GM12878 (cell line): ENCODE measurements around the gene C14orf119. TPM values are rescaled to one million over a fixed set of nuclear protein-coding genes. Genes with fewer than 3 reads are reported as not detected.

ENCODE experiments used
- ATAC-seq: fragments of 200-7000 bp; cut with Tn5 transposase; 3 replicates; pipeline ENCODE4 v1.9.1; 2020; ENCODE audit warnings: mild to moderate bottlenecking, moderate library complexity
- BruUV-seq: library from RNA; stranded (reverse); fragments of 400-500 nt; replicated peaks from 2 replicates; lab custom pipeline; 2021; lab: Mats Ljungman, UMichigan
- CTCF ChIA-PET: fragments of 300-600 bp; sonication (Branson Sonifier 250); formaldehyde crosslinking; extraction: SDS; loops from one replicate; lab custom pipeline; 2021; ENCODE audit warnings: inconsistent platforms; lab: Yijun Ruan, JAX
- POLR2A ChIA-PET: fragments of 350-600 bp; formaldehyde crosslinking; extraction: SDS; loops from one replicate; lab custom pipeline; 2021; ENCODE audit warnings: inconsistent platforms; lab: Charles Lee
- RAD21 ChIA-PET: fragments of 300-600 bp; sonication (Branson Sonifier 250); formaldehyde crosslinking; loops from one replicate; lab custom pipeline; 2023; ENCODE audit warnings: antibody characterized with exemption; ENCODE audit not compliant: unreplicated experiment; lab: Charles Lee
- SMC1A ChIA-PET: fragments of 300-600 bp; sonication (Branson Sonifier 250); formaldehyde crosslinking; loops from one replicate; lab custom pipeline; 2023; ENCODE audit not compliant: unreplicated experiment, uncharacterized antibody; lab: Charles Lee
- DNase-seq: peaks from one replicate; pipeline ENCODE4 v3.0.0-alpha.2; 2011; ENCODE audit warnings: low read depth, low spot score
- FAIRE-seq: peaks from 3 replicates; lab custom pipeline; 2011; peaks lifted over from hg19 to GRCh38; lab: Jason Lieb, UNC
- H2AFZ ChIP-seq: 2 replicates; pipeline ENCODE4 v1.6.0; 2011; ENCODE audit warnings: low read depth, low read length, control low read depth; ENCODE audit not compliant: control insufficient read depth
- H3K27ac ChIP-seq: 2 replicates; pipeline ENCODE4 v1.5.1; 2011; ENCODE audit warnings: control low read depth; ENCODE audit not compliant: control insufficient read depth, insufficient read depth
- H3K27me3 ChIP-seq, 2 experiments: replicated peaks in 1 of 2; 2 replicates each; pipeline versions ENCODE4 v1.6.0 to v1.6.1; 2011; ENCODE audit warnings: low read length in 1 of 2; ENCODE audit not compliant: control insufficient read depth in 2 of 2, insufficient read depth in 2 of 2
- H3K36me3 ChIP-seq, 2 experiments: 2 replicates each; pipeline ENCODE4 v1.5.1; 2011; ENCODE audit warnings: low read length in 1 of 2; ENCODE audit not compliant: control insufficient read depth in 2 of 2, insufficient read depth in 2 of 2
- H3K4me1 ChIP-seq: 2 replicates; pipeline ENCODE4 v1.6.1; 2011; ENCODE audit warnings: mild to moderate bottlenecking, low read length, moderate library complexity, mixed read lengths; ENCODE audit not compliant: control insufficient read depth, insufficient read depth
- H3K4me2 ChIP-seq: 2 replicates; pipeline ENCODE4 v1.6.0; 2011; ENCODE audit warnings: control low read depth; ENCODE audit not compliant: control insufficient read depth, insufficient read depth
- H3K4me3 ChIP-seq: fragments of 200-600 bp; sonication (generic); 2 replicates; pipeline ENCODE4 v1.5.1; 2016
- H3K79me2 ChIP-seq: 2 replicates; pipeline ENCODE4 v1.6.0; 2011; ENCODE audit warnings: low read length; ENCODE audit not compliant: control insufficient read depth, insufficient read depth
- H3K9ac ChIP-seq: 2 replicates; pipeline ENCODE4 v1.8.0; 2011; ENCODE audit warnings: low read length, control low read depth, mixed read lengths; ENCODE audit not compliant: control insufficient read depth, insufficient read depth
- H3K9me3 ChIP-seq: replicated peaks from 3 replicates; pipeline ENCODE4 v1.5.1; 2011; ENCODE audit warnings: mild to moderate bottlenecking, low read length; ENCODE audit not compliant: control insufficient read depth, insufficient read depth
- H4K20me1 ChIP-seq: 2 replicates; pipeline ENCODE4 v1.6.0; 2011; ENCODE audit not compliant: control insufficient read depth, insufficient read depth
- DPF2 ChIP-seq: fragments of 450-650 bp; IDR thresholded peaks from 2 replicates; pipeline ENCODE4 v1.6.1; 2017; ENCODE audit warnings: mild to moderate bottlenecking
- ESRRA ChIP-seq: IDR thresholded peaks from 2 replicates; pipeline ENCODE4 v1.6.1; 2012; ENCODE audit warnings: mild to moderate bottlenecking, low read length, improper control_type of control experiment
- IKZF2 ChIP-seq, 2 experiments: fragments of 450-650 bp; IDR thresholded peaks; 2 replicates each; pipeline ENCODE4 v1.6.1; 2017; ENCODE audit warnings: mild to moderate bottlenecking in 2 of 2, moderate library complexity in 2 of 2
- JUNB ChIP-seq: IDR thresholded peaks from 2 replicates; pipeline ENCODE4 v1.6.1; 2016; ENCODE audit warnings: antibody characterized with exemption, mild to moderate bottlenecking
- NFIC ChIP-seq: IDR thresholded peaks from 2 replicates; pipeline ENCODE4 v1.6.1; 2012; ENCODE audit warnings: low read depth, mild to moderate bottlenecking, inconsistent platforms, low read length, moderate library complexity
- RAD51 ChIP-seq: fragments of 450-650 bp; IDR thresholded peaks from 2 replicates; pipeline ENCODE4 v1.6.1; 2016; ENCODE audit warnings: moderate library complexity, mild to moderate bottlenecking, inconsistent platforms
- RB1 ChIP-seq: fragments of 450-650 bp; formaldehyde crosslinking; IDR thresholded peaks from 2 replicates; pipeline ENCODE4 v1.6.1; 2017; ENCODE audit warnings: mild to moderate bottlenecking, borderline replicate concordance
- ZNF622 ChIP-seq: fragments of 450-650 bp; IDR thresholded peaks from 2 replicates; pipeline ENCODE4 v1.6.1; 2017; ENCODE audit warnings: mild to moderate bottlenecking, inconsistent platforms
- WGBS: methylation state at CpG from one replicate; pipeline ENCODE4 v1.1.6; 2016; ENCODE audit warnings: low lambda C conversion rate; ENCODE audit not compliant: insufficient replicate concordance, insufficient coverage; ENCODE audit errors: missing lambda C conversion rate; 5-methylcytosine and 5-hydroxymethylcytosine counted together
- in situ Hi-C: fragments of 300-500 bp; cut with MboI; formaldehyde crosslinking; loops from 9 replicates; pipeline ENCODE4 v1.14.3; 2018; ENCODE audit warnings: mixed read lengths
- intact Hi-C: fragments of 100-400 bp; cut with micrococcal nuclease; formaldehyde crosslinking; loops from one replicate; pipeline ENCODE4 v1.14.2; 2022; ENCODE audit not compliant: unreplicated experiment
- polyA plus RNA-seq, 11 experiments: library from polyadenylated mRNA; depleted of rRNA in 4 of 11; unstranded in 6 of 11; stranded (reverse) in 5 of 11; fragments of >200 nt; fragmentation: Nextera tagmentation in 4 of 11; fragmentation: Illumina TruSeq in 1 of 11; extraction: Ambion mirVana in 4 of 11; extraction: Trizol in 1 of 11; gene quantifications; 1 replicate in 1 of 11; 2 replicates in 10 of 11; pipeline versions ENCODE4 v1.2.1 to v1.2.3, GENCODE V29; 2011 to 2016; ENCODE audit warnings: inconsistent platforms in 2 of 11, missing spikeins in 2 of 11, low read depth in 1 of 11
- total RNA-seq, 4 experiments: library from RNA; depleted of rRNA in 3 of 4; stranded (reverse); fragments of >200 nt in 3 of 4; fragmentation: Illumina TruSeq in 1 of 4; extraction: Trizol in 1 of 4; gene quantifications; 2 replicates each; pipeline versions ENCODE4 v1.2.1 to v1.2.3, GENCODE V29; 2013 to 2021
- TF ChIP-seq, protein P1 (sequence below): fragments of 450-650 bp; IDR thresholded peaks from 2 replicates; pipeline ENCODE4 v1.6.1; 2016; ENCODE audit warnings: mild to moderate bottlenecking
- TF ChIP-seq, protein P2 (sequence below): fragments of 450-650 bp; IDR thresholded peaks from 2 replicates; pipeline ENCODE4 v1.6.1; 2017; ENCODE audit warnings: mild to moderate bottlenecking, moderate library complexity

The C14orf119 gene
- total and polyA plus RNA-seq, 10 of the 15 experiments (the other 5 are each of a cell fraction or from before 2014, with no cell fraction given): 32.3 to 228 (median 57.6) TPM

DNA sequence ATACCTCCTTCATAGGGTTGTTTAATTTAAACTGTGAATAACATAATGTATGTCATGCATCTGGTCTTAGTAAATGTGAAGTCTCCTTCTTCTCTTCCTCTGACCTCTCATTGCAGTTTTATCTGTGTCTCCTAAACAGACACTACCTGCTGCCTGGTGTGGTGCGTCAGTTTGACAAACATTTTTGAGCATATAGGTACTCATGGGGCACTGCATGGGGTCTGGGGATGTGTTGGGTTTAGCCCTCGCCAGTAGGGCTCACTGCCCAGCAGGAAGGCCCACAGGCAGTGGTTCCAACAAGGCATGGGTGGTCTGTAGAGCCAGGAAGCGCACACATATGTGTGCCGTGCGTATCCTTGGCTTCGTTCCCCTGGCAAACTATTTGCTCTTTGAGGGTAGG lies 26.8 kb downstream of the C14orf119 start:
- H3K9me3 ChIP-seq: no peaks in the 10 kb centered on the region
- WGBS: 91% methylated on average over 6 of the region's 6 CpGs
- CTCF ChIA-PET: interaction anchor here (0.8 to 6.4 kb wide), 19 partner anchors 8 to 438 kb away, joined by 3 to 127 read pairs (median 23); partner anchors contain the start of genes ACIN1, C14orf119, PABPN1 and SLC7A8
- H4K20me1 ChIP-seq: no peaks in the 10 kb centered on the region
- H2AFZ ChIP-seq: no peak overlapping the region
- no peaks in the 10 kb centered on the region for H3K36me3 ChIP-seq
- in situ Hi-C loops: loop anchor here (10.0 kb wide), 1 partner anchor 63 kb away; the partner anchor contains the start of gene SLC7A8
- intact Hi-C loops: no loop called here
- FAIRE-seq (no peak), DNase-seq (no peak), ATAC-seq (no peak)
- SMC1A ChIA-PET: interaction anchor here (1.9 to 3.2 kb wide), 6 partner anchors 16 to 258 kb away, joined by 4 to 34 read pairs (median 12); partner anchors contain the start of gene SLC7A8
- H3K27ac ChIP-seq: no peak overlapping the region
- no peak overlapping the region for H3K4me3 ChIP-seq
- peaks cover 20% of the 10 kb centered on the region for H3K4me1 ChIP-seq
- no peak overlapping the region for H3K9ac ChIP-seq
- no peaks in the 10 kb centered on the region for H3K79me2 ChIP-seq
- RAD21 ChIA-PET: interaction anchor here (0.9 to 2.2 kb wide), 5 partner anchors 45 to 258 kb away, joined by 3 to 15 read pairs (median 7); partner anchors contain the start of gene PABPN1
- H3K27me3 ChIP-seq: no peaks in the 10 kb centered on the region; a peak in 2 of 4 replicates
- POLR2A ChIA-PET: no interaction called here
- TF ChIP-seq DPF2 (no peak), IKZF2 (IDR thresholded peaks at IDR 0.05) (no peak), JUNB (no peak), RAD51 (no peak), NFIC (no peak)
- TF ChIP-seq, all 136 proteins: peak for 0
- BruUV-seq: no TSS peak
- H3K4me2 ChIP-seq: no peak overlapping the region

DNA sequence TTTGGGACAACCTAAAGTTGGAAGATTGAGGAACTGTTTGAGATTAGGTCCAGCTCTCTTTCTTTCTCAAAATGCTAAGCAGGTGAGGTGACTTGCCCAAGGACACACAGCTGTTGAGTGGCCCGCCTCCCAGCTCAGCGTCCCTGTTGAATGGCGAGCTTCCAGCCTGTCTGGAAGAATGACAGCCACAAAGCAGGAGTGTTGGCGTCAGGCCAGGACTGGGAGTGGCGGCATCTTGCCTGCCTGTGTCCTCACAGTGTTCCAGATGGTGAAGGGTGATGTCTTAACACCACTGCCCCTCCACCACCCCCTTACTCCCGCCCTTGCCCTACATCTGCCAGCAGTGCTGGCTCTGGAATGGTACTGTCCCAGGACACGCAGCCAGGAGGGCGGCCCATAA lies 28.1 kb downstream of the C14orf119 start:
- ATAC-seq (no peak), FAIRE-seq (no peak), DNase-seq (no peak)
- Histone ChIP-seq H3K9ac (no peak overlapping the region), H3K4me1 (peaks cover 20% of the 10 kb centered on the region), H2AFZ (no peak overlapping the region), H3K36me3 (no peaks in the 10 kb centered on the region), H3K4me2 (no peak overlapping the region), H4K20me1 (no peaks in the 10 kb centered on the region), H3K79me2 (no peaks in the 10 kb centered on the region), H3K27ac (no peak overlapping the region), H3K4me3 (no peak overlapping the region), H3K9me3 (no peaks in the 10 kb centered on the region), H3K27me3 (no peaks in the 10 kb centered on the region; a peak in 3 of 4 replicates)
- WGBS: 56% methylated on average over 8 of the region's 8 CpGs
- POLR2A ChIA-PET: no interaction called here
- BruUV-seq: no TSS peak
- SMC1A ChIA-PET: interaction anchor here (0.6 to 1.6 kb wide), 4 partner anchors 11 to 257 kb away, joined by 3 to 4 read pairs (median 3); no protein-coding TSS in a partner anchor
- in situ Hi-C loops: loop anchor here (10.0 kb wide), 1 partner anchor 61 kb away; the partner anchor contains the start of gene SLC7A8
- RAD21 ChIA-PET: interaction anchor here (1.1 kb wide), 1 partner anchor 177 kb away, joined by 4 read pairs; no protein-coding TSS in a partner anchor
- CTCF ChIA-PET: interaction anchor here (0.5 to 6.4 kb wide), 5 partner anchors 54 to 268 kb away, joined by 3 to 127 read pairs (median 4); partner anchors contain the start of gene SLC7A8
- intact Hi-C loops: no loop called here
- no peak for TF ChIP-seq RB1
- TF ChIP-seq ZNF622: no peak
- TF ChIP-seq, protein P1, sequence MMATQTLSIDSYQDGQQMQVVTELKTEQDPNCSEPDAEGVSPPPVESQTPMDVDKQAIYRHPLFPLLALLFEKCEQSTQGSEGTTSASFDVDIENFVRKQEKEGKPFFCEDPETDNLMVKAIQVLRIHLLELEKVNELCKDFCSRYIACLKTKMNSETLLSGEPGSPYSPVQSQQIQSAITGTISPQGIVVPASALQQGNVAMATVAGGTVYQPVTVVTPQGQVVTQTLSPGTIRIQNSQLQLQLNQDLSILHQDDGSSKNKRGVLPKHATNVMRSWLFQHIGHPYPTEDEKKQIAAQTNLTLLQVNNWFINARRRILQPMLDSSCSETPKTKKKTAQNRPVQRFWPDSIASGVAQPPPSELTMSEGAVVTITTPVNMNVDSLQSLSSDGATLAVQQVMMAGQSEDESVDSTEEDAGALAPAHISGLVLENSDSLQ: no peak
- TF ChIP-seq ESRRA: no peak
- TF ChIP-seq, protein P2, sequence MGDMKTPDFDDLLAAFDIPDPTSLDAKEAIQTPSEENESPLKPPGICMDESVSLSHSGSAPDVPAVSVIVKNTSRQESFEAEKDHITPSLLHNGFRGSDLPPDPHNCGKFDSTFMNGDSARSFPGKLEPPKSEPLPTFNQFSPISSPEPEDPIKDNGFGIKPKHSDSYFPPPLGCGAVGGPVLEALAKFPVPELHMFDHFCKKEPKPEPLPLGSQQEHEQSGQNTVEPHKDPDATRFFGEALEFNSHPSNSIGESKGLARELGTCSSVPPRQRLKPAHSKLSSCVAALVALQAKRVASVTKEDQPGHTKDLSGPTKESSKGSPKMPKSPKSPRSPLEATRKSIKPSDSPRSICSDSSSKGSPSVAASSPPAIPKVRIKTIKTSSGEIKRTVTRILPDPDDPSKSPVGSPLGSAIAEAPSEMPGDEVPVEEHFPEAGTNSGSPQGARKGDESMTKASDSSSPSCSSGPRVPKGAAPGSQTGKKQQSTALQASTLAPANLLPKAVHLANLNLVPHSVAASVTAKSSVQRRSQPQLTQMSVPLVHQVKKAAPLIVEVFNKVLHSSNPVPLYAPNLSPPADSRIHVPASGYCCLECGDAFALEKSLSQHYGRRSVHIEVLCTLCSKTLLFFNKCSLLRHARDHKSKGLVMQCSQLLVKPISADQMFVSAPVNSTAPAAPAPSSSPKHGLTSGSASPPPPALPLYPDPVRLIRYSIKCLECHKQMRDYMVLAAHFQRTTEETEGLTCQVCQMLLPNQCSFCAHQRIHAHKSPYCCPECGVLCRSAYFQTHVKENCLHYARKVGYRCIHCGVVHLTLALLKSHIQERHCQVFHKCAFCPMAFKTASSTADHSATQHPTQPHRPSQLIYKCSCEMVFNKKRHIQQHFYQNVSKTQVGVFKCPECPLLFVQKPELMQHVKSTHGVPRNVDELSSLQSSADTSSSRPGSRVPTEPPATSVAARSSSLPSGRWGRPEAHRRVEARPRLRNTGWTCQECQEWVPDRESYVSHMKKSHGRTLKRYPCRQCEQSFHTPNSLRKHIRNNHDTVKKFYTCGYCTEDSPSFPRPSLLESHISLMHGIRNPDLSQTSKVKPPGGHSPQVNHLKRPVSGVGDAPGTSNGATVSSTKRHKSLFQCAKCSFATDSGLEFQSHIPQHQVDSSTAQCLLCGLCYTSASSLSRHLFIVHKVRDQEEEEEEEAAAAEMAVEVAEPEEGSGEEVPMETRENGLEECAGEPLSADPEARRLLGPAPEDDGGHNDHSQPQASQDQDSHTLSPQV: no peak
